ENCODE results near the gene POU6F2. TPM values are rescaled to one million over a fixed set of nuclear protein-coding genes. Genes with fewer than 3 reads are reported as not detected.

Gene POU6F2
- total RNA-seq, 1 donor from 2014 or later: 0.44 TPM

GRCh38 chr7:39468261-39468660, 490.6 kb downstream of the POU6F2 start:
- TF ChIP-seq, protein P1, sequence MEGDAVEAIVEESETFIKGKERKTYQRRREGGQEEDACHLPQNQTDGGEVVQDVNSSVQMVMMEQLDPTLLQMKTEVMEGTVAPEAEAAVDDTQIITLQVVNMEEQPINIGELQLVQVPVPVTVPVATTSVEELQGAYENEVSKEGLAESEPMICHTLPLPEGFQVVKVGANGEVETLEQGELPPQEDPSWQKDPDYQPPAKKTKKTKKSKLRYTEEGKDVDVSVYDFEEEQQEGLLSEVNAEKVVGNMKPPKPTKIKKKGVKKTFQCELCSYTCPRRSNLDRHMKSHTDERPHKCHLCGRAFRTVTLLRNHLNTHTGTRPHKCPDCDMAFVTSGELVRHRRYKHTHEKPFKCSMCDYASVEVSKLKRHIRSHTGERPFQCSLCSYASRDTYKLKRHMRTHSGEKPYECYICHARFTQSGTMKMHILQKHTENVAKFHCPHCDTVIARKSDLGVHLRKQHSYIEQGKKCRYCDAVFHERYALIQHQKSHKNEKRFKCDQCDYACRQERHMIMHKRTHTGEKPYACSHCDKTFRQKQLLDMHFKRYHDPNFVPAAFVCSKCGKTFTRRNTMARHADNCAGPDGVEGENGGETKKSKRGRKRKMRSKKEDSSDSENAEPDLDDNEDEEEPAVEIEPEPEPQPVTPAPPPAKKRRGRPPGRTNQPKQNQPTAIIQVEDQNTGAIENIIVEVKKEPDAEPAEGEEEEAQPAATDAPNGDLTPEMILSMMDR (IDR thresholded peaks at IDR 0.05; ENCODE audit: borderline replicate concordance): no peak
- H3K9me3 ChIP-seq (replicated peaks): no peaks in the 10 kb centered on the region
- H3K4me3 ChIP-seq: no peak overlapping the region
- H3K4me1 ChIP-seq: no peaks in the 10 kb centered on the region
- H3K27me3 ChIP-seq (ENCODE audit: low read depth): peaks cover 22% of the 10 kb centered on the region
- no peak for DNase-seq
- no peaks in the 10 kb centered on the region for H3K36me3 ChIP-seq
- intact Hi-C loops (cut with micrococcal nuclease): loop anchor here (10.0 kb wide), 1 partner anchor 533 kb away; no protein-coding TSS in a partner anchor
- H3K27ac ChIP-seq (replicated peaks): no peak overlapping the region

DNA sequence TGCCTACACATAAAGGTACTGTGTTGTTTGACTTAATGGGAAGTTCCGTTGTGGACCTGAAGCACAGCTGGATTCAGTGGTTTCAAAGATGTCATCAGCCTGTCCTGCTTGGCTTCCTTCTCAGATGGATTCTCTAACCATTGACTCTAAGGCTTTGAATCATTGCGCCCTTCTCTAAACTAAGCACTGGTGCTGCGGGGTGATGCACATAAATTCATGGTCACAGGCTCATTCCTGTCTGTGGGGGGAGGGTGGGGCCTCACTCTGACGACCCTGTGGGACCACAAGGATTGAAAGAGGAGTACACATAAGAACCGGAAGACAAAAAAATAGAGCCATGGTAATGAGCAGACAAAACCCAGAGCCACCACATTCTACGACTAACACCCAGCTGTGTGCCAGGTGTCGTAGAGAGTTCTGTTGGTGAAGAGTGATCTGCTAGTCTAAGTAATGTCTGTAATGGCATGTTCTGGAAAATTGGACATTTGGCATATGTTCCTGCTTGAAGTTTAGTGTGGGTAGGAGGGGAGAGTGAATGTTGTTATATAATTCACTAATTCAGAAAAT, 491.2 kb downstream of the POU6F2 start:
- no peaks in the 10 kb centered on the region for H3K4me1 ChIP-seq
- intact Hi-C loops (cut with micrococcal nuclease): loop anchor here (10.0 kb wide), 1 partner anchor 534 kb away; no protein-coding TSS in a partner anchor
- no peak overlapping the region for H3K4me3 ChIP-seq
- peaks cover 19% of the 10 kb centered on the region for H3K27me3 ChIP-seq (ENCODE audit: low read depth)
- TF ChIP-seq, protein P1 (IDR thresholded peaks at IDR 0.05; ENCODE audit: borderline replicate concordance): no peak
- DNase-seq: no peak
- no peaks in the 10 kb centered on the region for H3K9me3 ChIP-seq (replicated peaks)
- H3K27ac ChIP-seq (replicated peaks): no peak overlapping the region
- no peaks in the 10 kb centered on the region for H3K36me3 ChIP-seq

DNA sequence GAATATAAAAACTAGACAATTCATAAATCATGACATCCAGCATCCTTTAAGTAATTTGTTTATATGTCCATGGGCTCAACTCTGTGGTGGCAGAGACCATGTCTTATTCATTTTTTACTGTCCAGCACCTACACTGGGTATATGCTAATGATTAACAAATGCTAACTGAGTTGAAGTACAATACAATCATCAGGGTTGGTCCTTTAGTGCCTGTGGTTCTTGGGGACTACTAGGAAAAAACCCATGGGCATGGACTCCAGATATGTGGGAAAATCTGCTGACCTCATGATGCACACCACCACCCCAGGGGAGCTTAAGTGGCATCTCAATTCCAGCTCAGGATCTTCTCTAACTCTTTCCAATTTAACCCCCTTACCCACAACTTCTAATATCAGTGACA, 503.2 kb downstream of the POU6F2 start:
- H3K4me1 ChIP-seq: no peaks in the 10 kb centered on the region
- no peaks in the 10 kb centered on the region for H3K36me3 ChIP-seq
- H3K4me3 ChIP-seq: no peak overlapping the region
- TF ChIP-seq, protein P1 (IDR thresholded peaks at IDR 0.05; ENCODE audit: borderline replicate concordance): no peak
- DNase-seq: no peak
- peaks cover 12% of the 10 kb centered on the region for H3K27me3 ChIP-seq (ENCODE audit: low read depth)
- intact Hi-C loops (cut with micrococcal nuclease): no loop called here
- no peaks in the 10 kb centered on the region for H3K9me3 ChIP-seq (replicated peaks)
- no peak overlapping the region for H3K27ac ChIP-seq (replicated peaks)

DNA sequence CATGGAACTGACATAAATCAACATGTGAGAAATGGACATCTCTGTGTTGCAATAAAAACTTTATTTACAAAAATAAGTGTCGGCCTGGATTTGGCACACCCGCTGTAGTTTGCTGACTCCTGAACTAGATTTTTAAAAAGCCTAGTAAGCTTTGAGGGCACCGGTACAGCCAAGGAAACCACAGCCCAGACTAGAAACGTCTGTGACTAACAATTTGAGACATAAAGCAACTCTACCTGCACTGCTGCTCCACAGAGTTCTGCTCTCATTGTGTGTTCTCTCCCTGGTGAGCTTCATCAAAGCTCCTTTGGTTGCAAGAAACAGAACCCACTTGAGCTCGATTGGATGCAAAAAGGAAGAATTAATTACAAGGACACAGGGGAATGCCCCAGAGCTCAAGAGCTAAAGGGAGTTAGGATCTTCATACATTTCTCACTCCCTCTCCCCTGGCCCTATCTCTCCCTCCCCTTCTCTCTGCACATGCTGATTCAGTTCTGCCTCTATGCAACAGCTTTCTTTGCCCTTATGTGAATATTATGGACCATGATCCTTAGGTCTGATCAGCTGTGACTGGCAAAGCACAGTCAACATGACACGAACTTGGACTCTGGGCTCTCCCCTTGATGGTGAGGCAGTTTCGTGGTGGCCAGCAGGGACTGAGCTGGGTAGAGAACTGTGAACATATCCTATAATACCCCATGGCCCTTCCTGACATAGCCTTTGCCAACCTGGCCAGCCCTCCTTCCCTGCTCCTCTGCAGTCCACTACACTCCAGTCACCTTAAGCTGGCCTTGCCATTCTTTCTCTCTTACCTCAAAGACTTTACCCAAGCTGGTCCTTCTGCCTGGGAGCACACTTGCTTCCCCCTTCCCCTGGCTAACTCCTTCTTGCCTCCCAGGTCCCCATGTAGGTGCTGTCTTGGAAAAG, 511.0 kb downstream of the POU6F2 start:
- DNase-seq: no peak
- Histone ChIP-seq H3K36me3 (no peaks in the 10 kb centered on the region), H3K9me3 (replicated peaks) (no peaks in the 10 kb centered on the region), H3K4me1 (no peaks in the 10 kb centered on the region), H3K4me3 (no peak overlapping the region), H3K27ac (replicated peaks) (no peak overlapping the region), H3K27me3 (ENCODE audit: low read depth) (peaks cover 52% of the 10 kb centered on the region)
- intact Hi-C loops (cut with micrococcal nuclease): no loop called here
- TF ChIP-seq, protein P1 (IDR thresholded peaks at IDR 0.05; ENCODE audit: borderline replicate concordance): no peak

- Histone ChIP-seq H3K27me3 (ENCODE audit: low read depth) (peaks cover 43% of the 10 kb centered on the region), H3K9me3 (replicated peaks) (no peaks in the 10 kb centered on the region), H3K4me1 (no peaks in the 10 kb centered on the region), H3K36me3 (no peaks in the 10 kb centered on the region), H3K4me3 (no peak overlapping the region), H3K27ac (replicated peaks) (no peak overlapping the region)
- DNase-seq: no peak
- intact Hi-C loops (cut with micrococcal nuclease): no loop called here
- TF ChIP-seq, protein P1 (IDR thresholded peaks at IDR 0.05; ENCODE audit: borderline replicate concordance): no peak
Measured at GRCh38 chr7:39490296-39490695, 512.6 kb downstream of the POU6F2 start.
